Endothelial cell (in vitro differentiated cells): ENCODE data around the gene TMEM163. TPM values are rescaled to one million over a fixed set of nuclear protein-coding genes. Genes with fewer than 3 reads are reported as not detected.
A peak's percentile ranks its signal among the peaks of the same experiment; 100 is the strongest.

Experiments
- DNase-seq: peaks from one replicate; pipeline ENCODE4 v3.0.0; 2021; ENCODE audit warnings: low spot score
- H3K27ac Mint-ChIP-seq: one replicate; pipeline ENCODE4 v1.8.0; 2021; ENCODE audit warnings: mixed read lengths, inconsistent platforms; ENCODE audit not compliant: unreplicated experiment
- H3K27me3 Mint-ChIP-seq: one replicate; pipeline ENCODE4 v1.8.0; 2021; ENCODE audit warnings: mild to moderate bottlenecking, moderate library complexity, mixed read lengths, inconsistent platforms; ENCODE audit not compliant: unreplicated experiment
- H3K36me3 Mint-ChIP-seq: one replicate; pipeline ENCODE4 v1.8.0; 2021; ENCODE audit warnings: mild to moderate bottlenecking, low read depth, mixed read lengths, inconsistent platforms; ENCODE audit not compliant: unreplicated experiment
- H3K4me1 Mint-ChIP-seq: one replicate; pipeline ENCODE4 v1.8.0; 2021; ENCODE audit warnings: mild to moderate bottlenecking, mixed read lengths, inconsistent platforms; ENCODE audit not compliant: unreplicated experiment
- H3K4me3 Mint-ChIP-seq: one replicate; pipeline ENCODE4 v1.8.0; 2021; ENCODE audit warnings: mild to moderate bottlenecking, mixed read lengths, inconsistent platforms; ENCODE audit not compliant: unreplicated experiment
- H3K9me3 Mint-ChIP-seq: one replicate; pipeline ENCODE4 v1.8.0; 2021; ENCODE audit warnings: mixed read lengths, inconsistent platforms; ENCODE audit not compliant: unreplicated experiment
- CTCF ChIP-seq: fragments of 200-600 bp; sonication (generic); IDR thresholded peaks from one replicate; pipeline ENCODE4 v1.5.0; 2021; ENCODE audit warnings: antibody characterized with exemption; ENCODE audit not compliant: unreplicated experiment
- total RNA-seq: library from RNA; stranded (reverse); fragmentation: NEBNext Ultra II Directional; extraction: Animal tissue kit (Norgen Biotek cat#: 25700); gene quantifications from one replicate; pipeline ENCODE4 v1.2.1, GENCODE V29; 2021; ENCODE audit not compliant: unreplicated experiment

TMEM163 gene
- total RNA-seq, 1 donor from 2014 or later, result 150 TPM

GRCh38 chr2:134468164-134468563 lies 250.6 kb downstream of the TMEM163 start:
- H3K4me1 Mint-ChIP-seq, result peaks cover 2% of the 10 kb centered on the region
- TF ChIP-seq CTCF, result no peak
- H3K27ac Mint-ChIP-seq, result no peak overlapping the region
- H3K36me3 Mint-ChIP-seq, result peaks cover 23% of the 10 kb centered on the region
- DNase-seq, result no peak
- H3K4me3 Mint-ChIP-seq, result no peak overlapping the region
- H3K9me3 Mint-ChIP-seq, result no peaks in the 10 kb centered on the region
- H3K27me3 Mint-ChIP-seq, result peaks cover 8% of the 10 kb centered on the region

GRCh38 chr2:134466141-134466540 lies 252.7 kb downstream of the TMEM163 start:
- peak; percentile 47 for TF ChIP-seq CTCF
- Mint-ChIP-seq H3K27me3 (peaks cover 13% of the 10 kb centered on the region), H3K27ac (no peak overlapping the region), H3K4me3 (no peak overlapping the region), H3K36me3 (peaks cover 25% of the 10 kb centered on the region), H3K4me1 (peaks cover 6% of the 10 kb centered on the region), H3K9me3 (no peaks in the 10 kb centered on the region)
- peak; percentile 38 for DNase-seq

- H3K4me1 Mint-ChIP-seq, result peaks cover 12% of the 10 kb centered on the region
- H3K9me3 Mint-ChIP-seq, result no peaks in the 10 kb centered on the region
- TF ChIP-seq CTCF, result no peak
- H3K27ac Mint-ChIP-seq, result no peak overlapping the region
- peaks cover 26% of the 10 kb centered on the region for H3K36me3 Mint-ChIP-seq
- H3K4me3 Mint-ChIP-seq, result no peak overlapping the region
- peaks cover 15% of the 10 kb centered on the region for H3K27me3 Mint-ChIP-seq
- DNase-seq, result no peak
These were observed 253.3 kb downstream of the TMEM163 start for GRCh38 chr2:134465228-134466105.

GRCh38 chr2:134463699-134464022 lies 255.1 kb downstream of the TMEM163 start:
- DNase-seq, result no peak
- TF ChIP-seq CTCF, result no peak
- Mint-ChIP-seq H3K9me3 (no peaks in the 10 kb centered on the region), H3K4me1 (peaks cover 12% of the 10 kb centered on the region), H3K4me3 (no peak overlapping the region), H3K27ac (no peak overlapping the region), H3K27me3 (peaks cover 12% of the 10 kb centered on the region), H3K36me3 (peaks cover 22% of the 10 kb centered on the region)
